OCI-LY7 (cell line): ENCODE measurements around the gene DEAF1. TPM values are rescaled to one million over a fixed set of nuclear protein-coding genes. Genes with fewer than 3 reads are reported as not detected.

Experiments
- BruUV-seq: library from RNA; stranded (reverse); fragments of 400-500 nt; replicated peaks from 2 replicates; lab custom pipeline; 2021; lab: Mats Ljungman, UMichigan
- CTCF ChIA-PET: fragments of 300-600 bp; sonication (Branson Sonifier 250); formaldehyde crosslinking; loops from one replicate; lab custom pipeline; 2022; ENCODE audit warnings: antibody characterized with exemption; ENCODE audit not compliant: unreplicated experiment; lab: Charles Lee
- POLR2A ChIA-PET: fragments of 300-600 bp; sonication (Branson Sonifier 250); formaldehyde crosslinking; loops from one replicate; lab custom pipeline; 2022; ENCODE audit warnings: antibody characterized with exemption; lab: Charles Lee
- DNase-seq: peaks from one replicate; pipeline ENCODE4 v3.0.0-alpha.2; 2015; ENCODE audit warnings: low spot score
- H2AFZ ChIP-seq: fragments of 200-600 bp; sonication (generic), shearing (Covaris generic); 2 replicates; pipeline ENCODE4 v1.6.1; 2014; ENCODE audit warnings: mild to moderate bottlenecking, antibody characterized with exemption, low read length, moderate library complexity
- H3K27ac ChIP-seq: fragments of 200-600 bp; sonication (generic); 2 replicates; pipeline ENCODE4 v1.5.1; 2014; ENCODE audit warnings: mixed run types, low read depth, mild to moderate bottlenecking, moderate library complexity, low read length, inconsistent platforms; ENCODE audit not compliant: poor library complexity, severe bottlenecking
- H3K36me3 ChIP-seq: fragments of 200-600 bp; sonication (generic); 2 replicates; pipeline ENCODE4 v1.6.1; 2014; ENCODE audit warnings: mild to moderate bottlenecking, antibody characterized with exemption, low read length, moderate library complexity, mixed read lengths; ENCODE audit not compliant: insufficient read depth
- H3K4me1 ChIP-seq: fragments of 200-600 bp; sonication (generic); 2 replicates; pipeline ENCODE4 v1.5.1; 2014; ENCODE audit warnings: mild to moderate bottlenecking, low read length; ENCODE audit not compliant: insufficient read depth, poor library complexity, severe bottlenecking
- H3K4me2 ChIP-seq: fragments of 200-600 bp; sonication (generic); 2 replicates; pipeline ENCODE4 v1.6.1; 2014; ENCODE audit warnings: mild to moderate bottlenecking, low read length
- H3K4me3 ChIP-seq: fragments of 200-600 bp; sonication (generic); 2 replicates; pipeline ENCODE4 v1.5.1; 2014; ENCODE audit warnings: mild to moderate bottlenecking, low read depth, low read length; ENCODE audit not compliant: poor library complexity, severe bottlenecking
- H3K79me2 ChIP-seq: fragments of 200-600 bp; sonication (generic); 2 replicates; pipeline ENCODE4 v1.6.1; 2016; ENCODE audit warnings: low read depth, mild to moderate bottlenecking, low read length, moderate library complexity, mixed read lengths; ENCODE audit not compliant: insufficient read depth
- H3K9me2 ChIP-seq: fragments of 200-600 bp; sonication (generic); 2 replicates; pipeline ENCODE4 v1.6.1; 2016; ENCODE audit warnings: mild to moderate bottlenecking, low read length, mixed read lengths; ENCODE audit not compliant: insufficient read depth
- H3K9me3 ChIP-seq: fragments of 200-600 bp; sonication (generic); 2 replicates; pipeline ENCODE4 v1.6.1; 2014; ENCODE audit warnings: mild to moderate bottlenecking, mixed run types, low read length, mixed read lengths
- H4K20me1 ChIP-seq: fragments of 200-600 bp; sonication (generic); 2 replicates; pipeline ENCODE4 v1.6.1; 2014; ENCODE audit warnings: mild to moderate bottlenecking, antibody characterized with exemption, low read length, moderate library complexity, mixed read lengths; ENCODE audit not compliant: insufficient read depth
- CTCF ChIP-seq: fragments of 200-600 bp; sonication (generic); conservative IDR thresholded peaks from 2 replicates; pipeline ENCODE4 v1.5.1; 2014; ENCODE audit warnings: mild to moderate bottlenecking, antibody characterized with exemption, low read length, moderate library complexity, mixed read lengths
- EZH2phosphoT487 ChIP-seq: fragments of 200-600 bp; sonication (generic); IDR thresholded peaks from 2 replicates; pipeline ENCODE4 v1.6.1; 2018; ENCODE audit warnings: low read depth, borderline replicate concordance, mild to moderate bottlenecking, mixed run types, antibody characterized with exemption, low read length, moderate library complexity, mixed read lengths
- intact Hi-C: fragments of 100-400 bp; cut with micrococcal nuclease; formaldehyde crosslinking; loops from one replicate; pipeline ENCODE4 v1.10.0; 2022; ENCODE audit not compliant: unreplicated experiment
- total RNA-seq, 2 experiments: library from RNA; depleted of rRNA in 1 of 2; stranded (reverse); fragments of >200 nt in 1 of 2; shearing (Covaris generic) in 1 of 2; gene quantifications; 2 replicates each; pipeline ENCODE4 v1.2.3, GENCODE V29; 2014 to 2022

Gene DEAF1
- total RNA-seq, 2 experiments from 2014 or later, result 42.7 to 66.2 TPM

- H3K4me2 ChIP-seq, result no peak overlapping the region
- H3K27ac ChIP-seq, result no peak overlapping the region
- no peak for TF ChIP-seq EZH2phosphoT487
- no peak for TF ChIP-seq CTCF
- DNase-seq, result no peak
- H3K36me3 ChIP-seq, result peaks cover 96% of the 10 kb centered on the region
- ChIA-PET POLR2A (no interaction called here), CTCF (no interaction called here)
- no peak overlapping the region for H3K4me3 ChIP-seq
- no TSS peak for BruUV-seq
- intact Hi-C loops, result no loop called here
- no peaks in the 10 kb centered on the region for H3K9me2 ChIP-seq
- no peaks in the 10 kb centered on the region for H3K79me2 ChIP-seq
- no peaks in the 10 kb centered on the region for H4K20me1 ChIP-seq
- no peak overlapping the region for H2AFZ ChIP-seq
- H3K9me3 ChIP-seq, result no peaks in the 10 kb centered on the region
- H3K4me1 ChIP-seq, result no peaks in the 10 kb centered on the region
These were observed 89.5 kb downstream of the DEAF1 start for GRCh38 chr11:605286-606129.

- Histone ChIP-seq H3K36me3 (peaks cover 91% of the 10 kb centered on the region), H3K9me2 (no peaks in the 10 kb centered on the region), H3K9me3 (no peaks in the 10 kb centered on the region), H3K4me1 (no peaks in the 10 kb centered on the region), H3K4me3 (no peak overlapping the region), H3K27ac (no peak overlapping the region), H3K79me2 (no peaks in the 10 kb centered on the region), H3K4me2 (no peak overlapping the region), H2AFZ (no peak overlapping the region), H4K20me1 (no peaks in the 10 kb centered on the region)
- BruUV-seq, result no TSS peak
- no peak for DNase-seq
- intact Hi-C loops, result no loop called here
- TF ChIP-seq CTCF, result no peak
- TF ChIP-seq EZH2phosphoT487, result no peak
- POLR2A ChIA-PET, result interaction anchor here (0.6 kb wide), 1 partner anchor 12 kb away, joined by 6 read pairs; no protein-coding TSS in a partner anchor
- CTCF ChIA-PET, result no interaction called here
These were observed 91.9 kb downstream of the DEAF1 start for GRCh38 chr11:603154-603553.
